ENCODE measurements around the gene ADA.
"Not testable (repeated sequence)": the region's sequence is repeated elsewhere in the genome, so short reads cannot be mapped to it uniquely, and the experiment has no call there.

Gene ADA

DNA sequence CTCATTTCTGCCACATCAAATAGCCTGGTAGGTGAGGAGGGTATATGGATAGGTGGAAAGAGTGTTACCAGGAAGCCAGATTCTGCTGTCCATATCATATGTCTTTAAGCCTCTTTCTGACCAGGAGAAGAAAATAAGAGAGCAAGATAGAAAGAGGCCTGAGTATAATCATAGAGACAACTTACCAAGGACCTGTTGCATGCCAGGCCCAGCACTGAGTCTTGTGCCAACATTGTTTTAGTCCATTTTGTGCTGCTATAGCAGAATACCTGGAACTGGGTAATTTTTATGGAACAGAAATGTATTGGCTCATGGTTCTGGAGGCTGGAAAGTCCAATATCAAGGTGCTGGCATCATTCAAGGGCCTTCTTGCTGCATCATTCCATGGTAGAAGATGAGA lies 7.3 kb upstream of the ADA start:
- Histone ChIP-seq H3K27me3 (ENCODE audit: control insufficient read depth in 2 of 2, insufficient read depth in 2 of 2, low read length in 2 of 2) (no peaks in the 10 kb centered on the region), H3K4me1 (ENCODE audit: control insufficient read depth in 2 of 2, insufficient read depth in 2 of 2, low read length in 2 of 2) (no peaks in the 10 kb centered on the region), H3K9me3 (ENCODE audit: control insufficient read depth in 2 of 2, low read length in 2 of 2) (no peaks in the 10 kb centered on the region), H3K9ac (ENCODE audit: low read depth in 1 of 2, low read length in 2 of 2) (no peak overlapping the region), H3K4me3 (ENCODE audit: low read length in 2 of 2) (no peak overlapping the region), H3K27ac (ENCODE audit: low read depth in 2 of 2, low read length in 2 of 2) (no peak overlapping the region), H3K36me3 (ENCODE audit: control insufficient read depth in 2 of 2, insufficient read depth in 2 of 2, low read length in 2 of 2) (no peaks in the 10 kb centered on the region)

DNA sequence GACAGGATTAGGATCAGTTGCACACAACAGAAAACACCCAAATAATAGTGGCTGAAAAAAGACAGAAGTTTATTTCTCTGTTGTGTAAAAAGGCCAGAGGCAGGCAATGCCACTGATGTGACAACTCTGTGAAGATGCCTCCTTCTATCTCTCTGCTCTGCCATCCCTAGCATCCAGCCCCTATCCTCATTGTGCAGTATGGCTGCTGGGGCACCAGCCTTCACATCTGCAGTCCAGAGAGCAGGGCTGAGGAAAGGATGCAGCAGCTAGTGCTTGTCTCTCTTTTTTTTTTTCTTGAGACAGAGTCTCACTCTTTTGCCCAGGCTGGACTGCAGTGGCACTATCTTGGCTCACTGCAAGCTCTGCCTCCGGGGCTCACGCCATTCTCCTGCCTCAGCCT lies 6.4 kb upstream of the ADA start:
- H3K9ac ChIP-seq (ENCODE audit: low read depth in 1 of 2, low read length in 2 of 2): no peak overlapping the region
- H3K36me3 ChIP-seq (ENCODE audit: control insufficient read depth in 2 of 2, insufficient read depth in 2 of 2, low read length in 2 of 2): no peaks in the 10 kb centered on the region
- no peak overlapping the region for H3K4me3 ChIP-seq (ENCODE audit: low read length in 2 of 2)
- H3K27ac ChIP-seq (ENCODE audit: low read depth in 2 of 2, low read length in 2 of 2): no peak overlapping the region
- no peaks in the 10 kb centered on the region for H3K27me3 ChIP-seq (ENCODE audit: control insufficient read depth in 2 of 2, insufficient read depth in 2 of 2, low read length in 2 of 2)
- no peaks in the 10 kb centered on the region for H3K9me3 ChIP-seq (ENCODE audit: control insufficient read depth in 2 of 2, low read length in 2 of 2)
- H3K4me1 ChIP-seq (ENCODE audit: control insufficient read depth in 2 of 2, insufficient read depth in 2 of 2, low read length in 2 of 2): peaks cover 2 to 4% of the 10 kb centered on the region in 2 donors

DNA sequence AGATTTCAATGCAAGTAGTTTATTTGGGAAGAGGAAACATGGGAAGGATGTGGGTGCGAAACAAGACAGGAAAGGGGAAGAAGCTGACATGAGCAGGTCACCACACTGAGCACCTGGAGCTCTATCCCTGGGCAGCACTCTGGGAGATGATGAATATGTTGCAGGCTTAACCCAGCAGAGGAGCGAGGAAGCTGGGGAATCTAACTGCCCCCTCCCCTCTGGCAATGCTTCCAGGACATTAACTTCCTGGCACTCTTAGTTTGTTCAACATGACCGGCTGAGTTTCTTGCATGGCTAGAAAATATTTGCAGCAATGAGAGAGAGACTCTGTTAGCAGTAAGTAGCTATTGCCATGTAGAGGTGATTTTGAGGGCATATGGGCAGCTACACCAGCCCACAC lies 4.9 kb upstream of the ADA start:
- peaks cover 3 to 8% of the 10 kb centered on the region in 2 donors for H3K4me1 ChIP-seq (ENCODE audit: control insufficient read depth in 2 of 2, insufficient read depth in 2 of 2, low read length in 2 of 2)
- no peak overlapping the region for H3K4me3 ChIP-seq (ENCODE audit: low read length in 2 of 2)
- no peaks in the 10 kb centered on the region for H3K27me3 ChIP-seq (ENCODE audit: control insufficient read depth in 2 of 2, insufficient read depth in 2 of 2, low read length in 2 of 2)
- no peak overlapping the region for H3K9ac ChIP-seq (ENCODE audit: low read depth in 1 of 2, low read length in 2 of 2)
- H3K27ac ChIP-seq (ENCODE audit: low read depth in 2 of 2, low read length in 2 of 2): no peak overlapping the region
- no peaks in the 10 kb centered on the region for H3K9me3 ChIP-seq (ENCODE audit: control insufficient read depth in 2 of 2, low read length in 2 of 2)
- no peaks in the 10 kb centered on the region for H3K36me3 ChIP-seq (ENCODE audit: control insufficient read depth in 2 of 2, insufficient read depth in 2 of 2, low read length in 2 of 2)

DNA sequence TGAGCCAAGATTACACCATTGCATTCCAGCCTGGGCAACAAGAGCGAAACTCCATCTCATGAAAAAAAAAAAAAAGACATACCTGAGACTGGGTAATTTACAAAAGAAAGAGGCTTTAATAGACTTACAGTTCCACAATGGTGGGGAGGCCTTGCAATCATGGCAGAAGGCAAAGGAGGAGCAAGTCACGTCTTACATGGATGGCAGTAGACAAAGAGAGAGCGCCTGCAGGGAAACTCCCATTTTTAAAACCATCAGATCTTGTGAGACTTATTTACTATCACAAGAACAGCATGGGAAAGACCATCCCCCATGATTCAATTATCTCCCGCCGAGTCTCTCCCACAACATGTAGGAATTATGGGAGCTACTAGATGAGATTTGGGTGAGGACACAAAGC lies 2.7 kb upstream of the ADA start:
- not testable (repeated sequence) for H3K9me3 ChIP-seq (ENCODE audit: control insufficient read depth in 2 of 2, low read length in 2 of 2); H3K36me3 ChIP-seq (ENCODE audit: control insufficient read depth in 2 of 2, insufficient read depth in 2 of 2, low read length in 2 of 2)
- peaks cover 7 to 15% of the 10 kb centered on the region in 2 donors for H3K4me1 ChIP-seq (ENCODE audit: control insufficient read depth in 2 of 2, insufficient read depth in 2 of 2, low read length in 2 of 2)

DNA sequence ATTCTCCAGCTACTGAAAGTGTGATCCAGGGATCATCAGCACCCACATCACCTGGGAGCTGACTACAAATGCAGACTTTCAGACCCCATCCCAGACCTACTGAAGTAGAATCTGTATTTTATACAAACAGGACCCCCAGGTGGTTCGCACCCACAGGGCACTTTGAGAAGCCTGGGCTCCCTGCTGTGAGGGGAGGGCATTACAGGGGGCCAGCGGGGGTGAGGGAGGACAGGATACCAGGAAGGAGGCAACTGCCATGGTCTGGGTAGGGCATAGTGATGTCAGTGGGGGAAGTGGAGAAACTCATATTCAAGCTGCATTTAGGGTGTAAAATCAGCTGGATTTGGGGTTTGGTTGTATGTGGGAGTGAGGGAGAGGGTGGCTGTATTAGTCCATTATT lies 2.0 kb upstream of the ADA start:
- H3K4me1 ChIP-seq (ENCODE audit: control insufficient read depth in 2 of 2, insufficient read depth in 2 of 2, low read length in 2 of 2): peaks cover 7 to 15% of the 10 kb centered on the region in 2 donors
- no peaks in the 10 kb centered on the region for H3K27me3 ChIP-seq (ENCODE audit: control insufficient read depth in 2 of 2, insufficient read depth in 2 of 2, low read length in 2 of 2)
- H3K27ac ChIP-seq (ENCODE audit: low read depth in 2 of 2, low read length in 2 of 2): no peak overlapping the region
- H3K4me3 ChIP-seq (ENCODE audit: low read length in 2 of 2): no peak overlapping the region
- H3K36me3 ChIP-seq (ENCODE audit: control insufficient read depth in 2 of 2, insufficient read depth in 2 of 2, low read length in 2 of 2): no peaks in the 10 kb centered on the region
- no peak overlapping the region for H3K9ac ChIP-seq (ENCODE audit: low read depth in 1 of 2, low read length in 2 of 2)
- no peaks in the 10 kb centered on the region for H3K9me3 ChIP-seq (ENCODE audit: control insufficient read depth in 2 of 2, low read length in 2 of 2)

More for the DNA sequence above, 2.7 kb upstream of the ADA start:
- H3K9ac ChIP-seq (ENCODE audit: low read depth in 1 of 2, low read length in 2 of 2); H3K4me3 ChIP-seq (ENCODE audit: low read length in 2 of 2); H3K27ac ChIP-seq (ENCODE audit: low read depth in 2 of 2, low read length in 2 of 2); H3K27me3 ChIP-seq (ENCODE audit: control insufficient read depth in 2 of 2, insufficient read depth in 2 of 2, low read length in 2 of 2): not testable (repeated sequence)

DNA sequence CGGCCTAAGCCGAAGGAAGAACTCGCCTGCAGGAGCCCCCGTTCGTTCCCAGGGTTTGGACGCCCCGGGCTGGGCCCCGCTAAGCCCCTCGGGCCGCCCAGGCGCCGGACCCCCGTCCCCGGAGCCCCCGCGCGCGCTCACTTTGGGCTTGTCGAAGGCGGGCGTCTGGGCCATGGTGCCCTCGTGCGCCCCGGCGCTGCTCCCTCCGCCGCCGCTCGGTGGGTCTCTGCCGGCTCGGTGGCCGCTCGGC lies 140 bp downstream of the ADA start:
- H3K9me3 ChIP-seq (ENCODE audit: control insufficient read depth in 2 of 2, low read length in 2 of 2): no peaks in the 10 kb centered on the region
- H3K27ac ChIP-seq (ENCODE audit: low read depth in 2 of 2, low read length in 2 of 2): peak overlapping the region in 1 of 2 donors; percentile 48
- no peaks in the 10 kb centered on the region for H3K27me3 ChIP-seq (ENCODE audit: control insufficient read depth in 2 of 2, insufficient read depth in 2 of 2, low read length in 2 of 2)
- H3K4me1 ChIP-seq (ENCODE audit: control insufficient read depth in 2 of 2, insufficient read depth in 2 of 2, low read length in 2 of 2): peaks cover 7 to 22% of the 10 kb centered on the region in 2 donors
- peak overlapping the region; percentile 41 to 50 for H3K9ac ChIP-seq (ENCODE audit: low read depth in 1 of 2, low read length in 2 of 2)
- no peaks in the 10 kb centered on the region for H3K36me3 ChIP-seq (ENCODE audit: control insufficient read depth in 2 of 2, insufficient read depth in 2 of 2, low read length in 2 of 2)
- H3K4me3 ChIP-seq (ENCODE audit: low read length in 2 of 2): peak overlapping the region; percentile 72

DNA sequence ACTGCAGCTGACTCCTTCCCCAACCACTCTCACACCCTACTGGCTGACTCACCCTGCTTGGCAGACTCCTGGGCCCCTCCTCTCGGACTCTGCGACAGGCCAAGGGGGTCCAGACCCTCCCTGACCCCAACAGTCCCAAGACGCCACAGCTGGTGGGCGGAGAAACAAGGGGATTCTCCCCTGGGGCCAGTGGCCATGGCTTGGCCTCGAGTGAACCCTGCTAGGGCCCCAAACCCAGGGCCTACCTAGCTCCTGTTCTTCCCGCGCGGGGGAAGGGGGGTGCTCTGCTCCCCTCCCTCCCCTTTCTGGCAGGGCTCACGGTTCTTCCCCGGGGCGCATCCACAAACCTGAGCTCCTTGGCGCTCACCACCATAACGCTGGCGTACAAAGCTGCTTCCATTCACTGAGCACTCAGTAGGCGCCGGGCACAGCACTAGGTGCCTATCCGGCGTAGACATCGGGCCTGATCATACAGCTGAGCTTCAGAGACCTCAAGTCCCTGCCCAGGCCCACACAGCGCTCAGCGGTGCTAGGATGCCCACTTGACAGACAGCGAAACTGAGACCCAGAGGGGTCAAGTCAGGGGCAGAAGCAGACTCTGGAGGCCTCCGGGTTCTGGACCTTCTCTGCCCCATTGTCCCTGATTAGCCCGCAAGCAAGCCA lies 597 bp downstream of the ADA start:
- peak overlapping the region in 1 of 2 donors; percentile 48 for H3K27ac ChIP-seq (ENCODE audit: low read depth in 2 of 2, low read length in 2 of 2)
- no peaks in the 10 kb centered on the region for H3K36me3 ChIP-seq (ENCODE audit: control insufficient read depth in 2 of 2, insufficient read depth in 2 of 2, low read length in 2 of 2)
- H3K9me3 ChIP-seq (ENCODE audit: control insufficient read depth in 2 of 2, low read length in 2 of 2): no peaks in the 10 kb centered on the region
- H3K27me3 ChIP-seq (ENCODE audit: control insufficient read depth in 2 of 2, insufficient read depth in 2 of 2, low read length in 2 of 2): no peaks in the 10 kb centered on the region
- H3K4me1 ChIP-seq (ENCODE audit: control insufficient read depth in 2 of 2, insufficient read depth in 2 of 2, low read length in 2 of 2): peaks cover 11 to 26% of the 10 kb centered on the region in 2 donors
- peak overlapping the region; percentile 41 to 50 for H3K9ac ChIP-seq (ENCODE audit: low read depth in 1 of 2, low read length in 2 of 2)
- peak overlapping the region; percentile 72 for H3K4me3 ChIP-seq (ENCODE audit: low read length in 2 of 2)

DNA sequence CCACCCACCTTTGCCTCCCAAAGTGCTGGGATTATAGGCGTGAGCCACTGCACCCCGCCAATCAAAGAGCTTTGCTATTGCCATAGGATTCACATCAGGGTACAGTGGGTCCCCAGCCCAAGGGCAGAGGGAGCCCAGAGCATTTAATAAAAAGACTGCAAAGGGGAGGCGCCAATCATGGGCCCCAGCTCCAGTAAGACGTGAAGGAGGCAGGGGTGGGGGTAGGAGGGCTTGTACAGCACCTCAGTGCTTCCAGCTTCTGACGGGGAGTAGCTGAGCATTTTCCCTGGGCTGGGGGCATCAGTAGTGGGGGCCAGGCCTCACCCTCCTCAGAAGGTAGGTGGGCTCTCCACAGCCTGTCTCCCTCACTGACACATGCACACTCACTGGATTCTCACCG lies 1.5 kb downstream of the ADA start:
- Histone ChIP-seq H3K9me3 (ENCODE audit: control insufficient read depth in 2 of 2, low read length in 2 of 2) (no peaks in the 10 kb centered on the region), H3K4me1 (ENCODE audit: control insufficient read depth in 2 of 2, insufficient read depth in 2 of 2, low read length in 2 of 2) (peaks cover 11 to 31% of the 10 kb centered on the region in 2 donors), H3K4me3 (ENCODE audit: low read length in 2 of 2) (peak overlapping the region in 1 of 2 donors; percentile 72), H3K9ac (ENCODE audit: low read depth in 1 of 2, low read length in 2 of 2) (no peak overlapping the region), H3K27me3 (ENCODE audit: control insufficient read depth in 2 of 2, insufficient read depth in 2 of 2, low read length in 2 of 2) (no peaks in the 10 kb centered on the region), H3K27ac (ENCODE audit: low read depth in 2 of 2, low read length in 2 of 2) (no peak overlapping the region), H3K36me3 (ENCODE audit: control insufficient read depth in 2 of 2, insufficient read depth in 2 of 2, low read length in 2 of 2) (no peaks in the 10 kb centered on the region)

DNA sequence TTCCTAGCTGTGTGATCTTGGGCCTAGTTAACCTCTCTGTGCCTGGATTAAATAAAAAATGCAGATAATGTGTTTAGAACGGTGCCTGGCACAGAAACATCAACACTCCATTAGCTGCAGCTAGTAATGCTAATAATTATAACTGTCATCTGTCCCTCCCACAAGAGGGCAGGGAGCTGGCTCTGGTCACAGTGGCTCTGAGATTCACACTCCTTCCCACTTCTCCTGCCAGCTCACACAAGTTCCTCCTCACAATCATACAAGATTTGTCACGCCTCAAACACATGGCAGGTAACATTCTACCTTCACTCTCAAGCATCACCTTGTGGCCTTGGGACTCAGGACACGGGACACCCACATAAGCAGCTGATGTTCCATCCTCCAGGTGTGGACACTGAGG lies 2.4 kb downstream of the ADA start:
- Histone ChIP-seq H3K36me3 (ENCODE audit: control insufficient read depth in 2 of 2, insufficient read depth in 2 of 2, low read length in 2 of 2) (no peaks in the 10 kb centered on the region), H3K27ac (ENCODE audit: low read depth in 2 of 2, low read length in 2 of 2) (no peak overlapping the region), H3K4me3 (ENCODE audit: low read length in 2 of 2) (peak overlapping the region in 1 of 2 donors; percentile 9), H3K4me1 (ENCODE audit: control insufficient read depth in 2 of 2, insufficient read depth in 2 of 2, low read length in 2 of 2) (peaks cover 11 to 38% of the 10 kb centered on the region in 2 donors), H3K27me3 (ENCODE audit: control insufficient read depth in 2 of 2, insufficient read depth in 2 of 2, low read length in 2 of 2) (no peaks in the 10 kb centered on the region), H3K9me3 (ENCODE audit: control insufficient read depth in 2 of 2, low read length in 2 of 2) (no peaks in the 10 kb centered on the region), H3K9ac (ENCODE audit: low read depth in 1 of 2, low read length in 2 of 2) (no peak overlapping the region)

DNA sequence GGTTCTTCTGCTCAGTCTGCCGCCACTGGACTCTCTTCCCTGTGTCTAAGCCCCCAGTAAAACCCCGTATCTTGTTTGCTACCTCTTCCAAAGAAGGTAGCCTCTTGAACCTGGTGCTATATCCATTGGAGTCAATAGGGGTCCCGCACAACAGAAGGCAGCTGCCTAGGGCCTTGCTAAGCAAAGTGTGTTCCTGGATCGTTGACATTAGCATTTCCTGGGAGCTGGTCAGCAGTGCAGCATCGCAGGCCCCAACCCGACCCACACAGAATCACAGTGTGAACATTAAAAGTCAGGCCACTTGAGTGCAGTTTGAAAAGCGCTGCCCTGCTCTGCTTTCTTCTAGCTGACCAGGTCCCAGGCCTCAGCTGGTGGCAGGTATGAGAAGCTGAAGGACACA lies 2.9 kb downstream of the ADA start:
- H3K27ac ChIP-seq (ENCODE audit: low read depth in 2 of 2, low read length in 2 of 2): no peak overlapping the region
- peaks cover 11 to 42% of the 10 kb centered on the region in 2 donors for H3K4me1 ChIP-seq (ENCODE audit: control insufficient read depth in 2 of 2, insufficient read depth in 2 of 2, low read length in 2 of 2)
- H3K4me3 ChIP-seq (ENCODE audit: low read length in 2 of 2): no peak overlapping the region
- H3K36me3 ChIP-seq (ENCODE audit: control insufficient read depth in 2 of 2, insufficient read depth in 2 of 2, low read length in 2 of 2): no peaks in the 10 kb centered on the region
- no peaks in the 10 kb centered on the region for H3K9me3 ChIP-seq (ENCODE audit: control insufficient read depth in 2 of 2, low read length in 2 of 2)
- no peak overlapping the region for H3K9ac ChIP-seq (ENCODE audit: low read depth in 1 of 2, low read length in 2 of 2)
- H3K27me3 ChIP-seq (ENCODE audit: control insufficient read depth in 2 of 2, insufficient read depth in 2 of 2, low read length in 2 of 2): no peaks in the 10 kb centered on the region

DNA sequence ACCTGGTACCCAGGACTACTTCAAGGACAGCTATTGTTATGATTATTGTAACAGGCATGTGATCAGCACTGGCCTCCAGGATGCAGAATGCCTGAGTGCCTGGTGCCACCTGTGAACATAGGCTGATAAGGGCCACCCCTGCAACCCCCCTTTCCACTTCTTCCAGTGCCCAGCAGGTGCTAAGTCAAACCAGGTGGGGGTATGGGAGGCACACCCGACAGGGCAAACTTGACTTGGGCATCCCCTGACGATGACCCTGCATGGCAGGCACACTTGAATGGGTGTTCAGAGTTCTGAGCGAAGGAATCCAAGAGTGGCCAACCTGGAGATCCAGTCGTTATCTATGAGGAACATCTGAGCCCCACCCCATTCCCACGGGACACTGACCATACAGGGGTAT lies 3.4 kb downstream of the ADA start:
- Histone ChIP-seq H3K4me1 (ENCODE audit: control insufficient read depth in 2 of 2, insufficient read depth in 2 of 2, low read length in 2 of 2) (peaks cover 14 to 43% of the 10 kb centered on the region in 2 donors), H3K9me3 (ENCODE audit: control insufficient read depth in 2 of 2, low read length in 2 of 2) (no peaks in the 10 kb centered on the region), H3K27ac (ENCODE audit: low read depth in 2 of 2, low read length in 2 of 2) (no peak overlapping the region), H3K36me3 (ENCODE audit: control insufficient read depth in 2 of 2, insufficient read depth in 2 of 2, low read length in 2 of 2) (no peaks in the 10 kb centered on the region), H3K4me3 (ENCODE audit: low read length in 2 of 2) (no peak overlapping the region), H3K9ac (ENCODE audit: low read depth in 1 of 2, low read length in 2 of 2) (no peak overlapping the region), H3K27me3 (ENCODE audit: control insufficient read depth in 2 of 2, insufficient read depth in 2 of 2, low read length in 2 of 2) (no peaks in the 10 kb centered on the region)
